Activated CD8-positive, alpha-beta memory T cell treated with anti-CD3 and anti-CD28 coated beads, Interleukin-2, amount 50 U/mL, for 24 hours (primary cell): ENCODE measurements around the gene SBK3.
"Not testable (repeated sequence)": the region's sequence is repeated elsewhere in the genome, so short reads cannot be mapped to it uniquely, and the experiment has no call there.

Source experiments
- DNase-seq: peaks from one replicate; pipeline ENCODE4 v3.0.0-alpha.2; 2020; ENCODE audit errors: extremely low read depth

SBK3 gene

DNA sequence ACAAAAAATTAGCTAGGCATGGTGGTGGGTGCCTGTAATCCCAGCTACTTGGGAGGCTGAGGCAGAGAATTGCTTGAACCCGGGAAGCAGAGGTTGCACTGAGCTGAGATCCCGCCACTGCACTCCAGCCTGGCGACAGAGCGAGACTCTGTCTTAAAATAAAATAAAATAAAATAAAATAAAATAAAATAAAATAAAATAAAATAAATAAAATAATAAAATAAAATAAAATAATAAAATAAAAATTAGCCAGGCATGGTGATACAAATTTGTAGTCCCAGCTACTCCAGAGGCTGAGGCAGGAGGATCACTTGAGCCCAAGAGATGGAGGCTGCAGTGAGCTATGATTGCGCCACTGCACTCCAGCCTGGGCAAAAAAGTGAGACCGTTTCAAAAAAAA is 28.6 kb upstream of the SBK3 start:
- DNase-seq = not testable (repeated sequence)

DNA sequence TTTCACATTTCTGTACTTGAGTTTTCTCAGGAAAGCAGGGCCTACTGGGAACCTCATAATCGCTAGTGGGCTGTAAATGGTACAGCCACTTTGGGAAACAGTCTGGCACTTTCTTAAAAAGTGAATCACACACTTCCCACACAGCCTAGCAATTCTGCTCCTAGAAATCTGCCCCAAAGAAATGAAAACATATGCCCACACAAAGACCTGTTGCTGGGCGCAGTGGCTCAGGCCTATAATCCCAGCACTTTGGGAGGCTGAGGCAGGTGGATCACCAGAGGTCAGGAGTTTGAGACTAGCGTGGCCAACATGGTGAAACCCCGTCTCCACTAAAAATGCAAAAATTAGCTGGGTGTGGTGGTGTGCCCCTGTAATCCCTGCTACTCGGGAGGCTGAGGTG is 24.1 kb upstream of the SBK3 start:
- DNase-seq = not testable (repeated sequence)

DNA sequence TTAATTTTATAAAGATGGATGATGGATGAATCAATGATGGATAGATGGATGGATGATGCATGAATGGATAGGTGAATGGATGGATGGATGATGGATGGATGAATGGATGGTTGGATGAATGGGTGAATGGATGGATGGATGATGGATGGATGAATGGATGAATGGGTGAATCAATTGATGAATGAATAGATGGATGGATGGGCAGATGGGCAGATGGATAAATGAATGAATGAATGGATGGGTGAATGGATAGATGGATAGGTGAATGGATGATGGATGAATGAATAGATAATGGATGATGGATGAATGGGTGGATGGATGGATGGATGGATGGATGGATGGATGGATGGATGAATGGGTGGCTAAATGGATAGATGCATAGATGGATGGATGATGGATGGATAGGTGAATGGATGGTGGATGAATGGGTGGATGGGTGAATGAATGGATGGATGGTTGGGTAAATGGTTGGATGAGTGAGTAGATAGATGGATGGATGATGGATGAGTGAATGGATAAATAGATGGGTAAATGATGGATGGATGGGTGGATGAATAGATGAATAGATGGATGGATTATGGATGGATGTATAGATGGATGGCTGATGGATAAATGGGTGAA is 22.5 kb upstream of the SBK3 start:
- DNase-seq = no peak

DNA sequence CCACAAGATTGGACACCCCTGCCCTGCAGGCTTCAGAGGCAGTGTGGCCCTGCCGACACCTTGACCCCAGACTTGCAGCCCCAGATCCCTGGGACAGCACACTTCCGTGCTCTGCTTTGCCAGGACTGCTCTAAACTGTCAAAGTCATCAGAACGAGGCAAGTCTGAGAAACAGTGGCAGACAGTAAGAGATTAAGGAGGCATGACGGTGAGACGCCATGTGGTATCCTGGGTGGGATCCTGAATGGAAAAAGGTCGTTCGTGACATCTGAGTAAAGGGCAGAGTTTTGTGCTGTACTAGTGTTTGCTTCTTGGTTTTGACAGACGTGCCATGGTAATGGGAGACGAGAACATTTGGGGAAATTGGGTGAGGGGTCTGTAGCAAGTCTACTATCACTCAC is 21.5 kb upstream of the SBK3 start:
- no peak for DNase-seq

DNA sequence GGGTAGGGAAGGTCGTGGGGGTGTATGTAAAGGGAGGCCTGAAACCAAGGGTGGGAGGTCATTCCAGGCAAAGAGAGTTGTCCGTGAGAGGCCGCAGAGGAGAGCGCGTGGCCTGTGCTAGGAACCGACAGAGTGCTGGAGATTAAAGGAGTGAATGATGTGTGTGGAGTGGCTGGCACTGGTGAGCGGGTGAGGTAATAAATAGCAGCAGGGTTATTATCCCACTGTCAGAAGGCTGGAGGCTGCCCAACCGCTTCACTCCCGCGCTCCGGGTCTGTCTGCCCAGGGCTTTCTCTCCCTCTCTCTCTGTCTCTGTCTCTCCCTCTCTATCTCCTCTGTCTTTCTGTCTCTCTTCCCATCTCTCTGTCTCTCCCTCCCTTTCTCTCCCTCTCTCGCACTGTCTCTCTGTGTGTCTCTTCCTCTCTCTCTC is 17.9 kb upstream of the SBK3 start:
- DNase-seq = no peak

DNA sequence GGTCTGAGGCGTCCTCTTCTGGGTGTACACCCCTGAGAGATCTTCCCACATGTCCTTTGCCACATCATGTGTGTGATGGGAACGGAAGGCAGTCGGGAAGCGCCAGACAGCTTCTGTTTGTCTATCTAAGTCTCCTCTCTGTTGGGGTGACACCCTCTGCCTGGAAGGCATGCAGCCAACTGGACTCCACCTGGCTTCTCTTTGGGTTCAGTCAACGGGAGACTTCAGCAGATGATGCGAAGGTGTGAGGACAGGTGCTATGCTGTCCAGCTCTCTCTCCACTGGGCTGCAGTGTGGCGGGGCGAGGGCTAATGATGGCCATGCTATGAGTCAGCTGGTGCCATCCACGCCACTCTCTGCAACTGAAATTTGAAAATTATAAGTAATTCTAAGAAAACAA is 14.3 kb upstream of the SBK3 start:
- DNase-seq = no peak

DNA sequence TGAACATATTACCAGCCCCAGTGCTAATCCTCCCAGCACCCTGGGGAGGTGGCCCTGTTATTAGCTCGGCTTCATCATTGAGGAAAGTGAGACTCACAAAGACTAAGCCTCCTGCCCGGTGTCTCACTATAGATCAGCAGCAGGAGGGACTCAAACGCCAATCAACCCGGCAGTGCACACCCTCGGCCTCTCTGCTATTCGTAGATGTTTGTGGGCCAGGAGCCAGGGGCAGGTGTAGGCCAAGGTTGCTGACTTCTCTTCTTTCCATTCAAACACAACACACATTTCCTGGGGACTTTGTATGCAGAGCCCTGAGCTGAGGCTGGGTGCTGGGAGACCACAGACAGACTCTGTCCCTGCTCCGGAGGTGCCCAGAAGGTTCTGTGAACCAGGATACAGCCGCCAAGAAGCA is 9.4 kb upstream of the SBK3 start:
- DNase-seq = no peak

DNA sequence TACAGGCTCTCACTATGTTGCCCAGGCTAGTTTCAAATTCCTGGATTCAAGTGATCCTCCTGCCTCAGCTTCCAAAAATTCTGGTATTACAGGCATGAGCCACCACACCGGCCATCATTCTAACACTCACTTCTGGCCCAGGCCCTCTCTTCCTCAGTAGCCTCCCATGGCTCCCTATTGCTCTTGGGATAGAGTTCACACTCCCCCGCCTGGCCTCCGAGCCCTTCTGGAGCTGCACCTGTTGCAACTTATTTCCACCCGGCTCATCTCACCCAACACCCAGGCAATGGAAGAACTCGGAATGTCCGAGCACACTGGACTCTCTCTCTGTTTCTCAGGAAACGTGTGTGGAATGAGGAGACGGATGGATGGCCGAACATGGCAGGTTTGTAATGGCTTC is 9.0 kb upstream of the SBK3 start:
- DNase-seq = no peak

DNA sequence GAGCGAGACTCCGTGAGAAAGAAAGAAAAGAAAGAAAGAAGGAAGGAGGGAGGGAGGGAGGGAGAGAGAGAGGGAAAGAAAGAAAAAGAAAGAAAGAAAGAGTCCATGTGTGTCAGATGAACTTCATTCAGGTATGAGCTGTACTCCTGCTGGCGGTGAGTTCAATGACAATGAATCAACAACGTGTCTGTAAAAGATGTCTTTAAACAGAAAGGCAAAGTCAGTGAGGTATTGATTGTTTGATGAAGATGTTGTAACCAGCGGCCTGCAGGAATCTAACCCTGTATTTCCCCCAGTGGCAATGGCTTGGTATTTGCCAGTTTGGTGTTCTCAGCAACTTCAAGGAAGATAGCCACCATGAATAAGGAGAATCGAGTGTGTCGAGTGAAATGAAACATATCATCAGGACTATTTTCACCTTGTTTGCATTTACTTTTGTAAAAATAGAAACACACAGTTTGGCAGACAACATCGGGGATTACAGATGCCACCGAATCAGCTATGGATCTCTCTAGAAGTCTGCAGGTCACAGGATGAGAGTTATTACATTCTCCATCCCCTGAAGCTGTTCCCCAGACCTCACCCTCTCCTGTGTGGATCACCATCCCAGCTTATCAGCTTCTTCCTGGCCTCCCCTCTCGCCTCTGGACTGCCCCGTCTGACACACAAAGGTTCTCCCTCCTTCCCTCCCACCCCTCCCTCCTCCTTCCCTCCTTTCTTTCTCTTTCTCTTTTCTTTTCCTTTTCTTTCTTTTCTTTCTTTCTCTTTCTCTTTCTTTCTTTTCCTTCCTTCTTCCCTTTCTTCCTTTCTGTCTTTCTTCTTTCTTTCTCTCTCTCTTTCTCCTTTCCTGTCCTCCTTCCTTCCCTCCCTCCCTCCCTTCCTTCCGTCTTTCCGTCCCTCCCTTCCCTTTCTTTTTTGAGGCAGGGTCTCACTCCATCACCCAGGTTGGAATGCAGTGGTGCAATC is 8.2 kb upstream of the SBK3 start:
- DNase-seq = no peak

DNA sequence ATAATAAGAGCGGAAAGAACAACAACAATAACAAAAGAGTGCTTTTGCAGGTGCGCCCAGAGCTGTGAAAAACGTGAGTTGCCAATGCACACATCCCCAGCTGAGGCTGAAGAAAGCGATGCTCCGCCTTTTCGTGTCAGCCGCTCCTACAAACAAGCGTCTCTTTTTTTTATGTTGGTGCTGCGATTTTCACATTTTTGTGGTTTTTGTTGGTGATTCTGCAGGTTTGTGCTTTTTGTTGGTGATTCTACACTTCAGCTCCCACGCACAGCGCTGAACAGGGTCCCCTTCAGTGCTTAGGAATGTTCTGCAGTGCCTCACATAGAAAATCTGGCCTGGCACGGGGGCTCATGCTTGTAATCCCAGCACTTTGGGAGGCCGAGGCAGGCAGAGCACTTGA is 7.3 kb upstream of the SBK3 start:
- no peak for DNase-seq

DNA sequence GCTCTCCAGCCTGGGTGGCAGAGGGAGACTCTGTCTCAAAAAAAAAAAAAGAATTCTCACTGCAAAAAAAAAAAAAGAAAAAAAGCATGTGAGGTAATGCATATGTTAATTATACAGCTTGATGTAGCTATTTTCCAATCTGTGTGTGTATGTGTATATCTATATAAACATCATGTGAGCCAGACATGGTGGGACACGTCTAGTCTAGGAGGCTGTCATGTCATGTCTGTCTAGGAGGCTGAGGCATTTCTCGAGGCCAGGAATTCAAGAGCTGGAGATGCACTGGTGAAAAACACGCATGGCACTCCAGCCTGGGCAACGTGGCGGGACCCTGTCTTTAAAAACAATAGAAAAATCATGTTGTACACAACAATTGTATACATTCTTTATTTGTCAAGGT is 6.9 kb upstream of the SBK3 start:
- no peak for DNase-seq

DNA sequence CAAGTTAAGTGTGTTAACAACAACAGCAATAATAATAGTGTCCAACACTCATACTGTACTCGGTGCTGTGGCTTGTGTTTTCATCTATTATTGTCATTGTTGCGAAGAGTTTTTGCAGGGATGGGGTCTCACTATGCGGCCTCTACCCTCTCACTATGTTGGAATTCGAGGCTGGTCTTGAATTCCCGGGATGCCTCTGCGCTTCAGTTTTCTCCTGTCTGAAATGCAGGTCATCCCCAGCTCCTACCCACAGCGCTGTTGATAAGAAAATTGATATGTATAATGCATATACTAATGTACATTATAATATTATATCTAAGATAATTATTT is 4.9 kb upstream of the SBK3 start:
- no peak for DNase-seq

DNA sequence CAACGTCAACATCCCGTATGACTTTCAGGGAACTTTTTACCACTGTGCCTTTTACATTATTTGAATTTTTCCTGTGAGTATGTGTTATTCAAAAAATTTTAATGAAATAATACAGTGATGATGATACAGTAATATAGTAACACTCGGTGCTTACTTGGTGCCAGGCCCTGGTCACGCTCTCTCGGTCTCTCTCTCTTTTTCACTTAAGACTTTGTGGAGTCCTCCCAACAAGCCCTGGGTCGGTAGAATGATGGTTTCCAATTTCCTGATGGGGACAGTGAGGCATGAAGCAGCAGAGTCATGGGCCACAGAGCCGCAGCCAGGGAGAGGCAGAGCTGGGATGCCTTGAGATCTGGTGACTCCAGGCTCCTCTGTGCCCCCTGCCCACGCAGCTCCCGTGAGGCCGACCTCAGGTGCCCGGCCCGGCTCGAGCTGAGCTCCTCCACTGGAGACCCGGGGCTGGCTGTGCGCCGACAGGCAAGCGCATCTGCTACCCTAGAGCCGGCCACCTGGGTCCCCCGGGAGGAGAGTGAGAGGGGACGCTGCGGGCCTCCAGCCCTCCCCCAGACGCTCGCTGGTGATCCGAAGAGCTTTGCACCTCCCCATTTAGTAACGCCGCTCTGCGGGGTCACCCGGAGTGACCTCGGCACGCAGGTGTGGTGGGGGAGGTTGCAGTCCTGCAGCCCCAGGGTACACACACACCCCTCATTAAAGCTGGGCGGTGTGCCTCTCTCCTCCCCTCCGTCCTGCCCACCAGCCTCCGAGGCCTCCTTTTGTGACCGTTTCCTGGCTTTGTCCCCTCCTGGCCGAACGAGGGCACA is 4.4 kb upstream of the SBK3 start:
- DNase-seq = no peak

DNA sequence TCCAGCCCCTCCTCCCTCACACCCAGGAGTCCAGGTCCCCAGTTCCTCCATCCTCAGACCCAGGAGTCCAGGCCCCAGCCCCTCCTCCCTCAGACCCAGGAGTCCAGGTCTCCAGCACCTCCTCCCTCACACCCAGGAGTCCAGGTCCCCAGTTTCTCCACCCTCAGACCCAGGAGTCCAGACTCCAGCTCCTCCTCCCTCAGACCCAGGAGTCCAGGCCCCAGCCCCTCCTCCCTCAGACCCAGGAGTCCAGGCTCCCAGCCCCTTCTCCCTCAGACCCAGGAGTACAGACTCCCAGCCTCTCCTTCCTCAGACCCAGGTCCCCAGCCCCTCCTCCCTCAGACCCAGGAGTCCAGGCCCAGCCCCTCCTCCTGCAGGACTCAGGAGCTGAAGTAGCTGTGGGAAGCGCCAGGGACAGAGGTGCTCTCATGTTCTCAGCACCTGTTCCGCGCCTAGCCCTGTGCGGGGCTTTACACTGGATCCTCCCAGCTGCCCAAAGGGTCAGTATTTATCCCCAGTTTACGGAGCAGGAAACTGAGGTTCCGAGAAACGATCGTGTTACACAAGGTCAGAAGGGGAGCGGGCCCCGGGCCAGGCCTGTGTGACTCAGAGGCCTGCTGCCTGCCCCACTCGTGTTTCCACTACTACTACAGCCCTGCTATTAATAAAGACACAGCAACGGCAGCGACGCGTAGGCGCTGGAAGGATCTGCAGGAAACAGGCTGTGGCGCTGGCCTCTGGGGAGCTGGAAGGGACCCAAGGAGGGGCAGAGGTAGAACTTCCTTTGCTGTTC is 1.7 kb upstream of the SBK3 start:
- DNase-seq = no peak

DNA sequence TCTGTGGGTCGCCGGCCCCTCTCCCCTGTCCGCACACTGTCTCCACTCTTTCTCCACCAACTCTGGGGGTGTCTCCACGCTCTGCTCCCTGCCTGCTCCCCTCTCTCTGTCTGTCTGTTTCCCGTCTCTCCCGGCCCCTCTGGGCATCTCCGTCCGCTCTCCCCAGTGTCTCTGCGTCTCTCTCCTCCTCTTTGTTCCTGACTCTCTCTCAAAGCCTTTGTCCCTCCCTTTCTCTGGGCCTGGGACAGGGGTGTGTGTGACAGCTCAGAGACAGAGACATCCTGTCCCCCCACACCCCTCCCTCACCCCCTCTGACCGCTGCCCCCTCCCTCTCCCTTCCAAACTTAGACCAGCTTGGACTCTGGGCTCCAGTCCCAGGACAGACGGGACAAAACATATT is 668 bp upstream of the SBK3 start:
- no peak for DNase-seq

DNA sequence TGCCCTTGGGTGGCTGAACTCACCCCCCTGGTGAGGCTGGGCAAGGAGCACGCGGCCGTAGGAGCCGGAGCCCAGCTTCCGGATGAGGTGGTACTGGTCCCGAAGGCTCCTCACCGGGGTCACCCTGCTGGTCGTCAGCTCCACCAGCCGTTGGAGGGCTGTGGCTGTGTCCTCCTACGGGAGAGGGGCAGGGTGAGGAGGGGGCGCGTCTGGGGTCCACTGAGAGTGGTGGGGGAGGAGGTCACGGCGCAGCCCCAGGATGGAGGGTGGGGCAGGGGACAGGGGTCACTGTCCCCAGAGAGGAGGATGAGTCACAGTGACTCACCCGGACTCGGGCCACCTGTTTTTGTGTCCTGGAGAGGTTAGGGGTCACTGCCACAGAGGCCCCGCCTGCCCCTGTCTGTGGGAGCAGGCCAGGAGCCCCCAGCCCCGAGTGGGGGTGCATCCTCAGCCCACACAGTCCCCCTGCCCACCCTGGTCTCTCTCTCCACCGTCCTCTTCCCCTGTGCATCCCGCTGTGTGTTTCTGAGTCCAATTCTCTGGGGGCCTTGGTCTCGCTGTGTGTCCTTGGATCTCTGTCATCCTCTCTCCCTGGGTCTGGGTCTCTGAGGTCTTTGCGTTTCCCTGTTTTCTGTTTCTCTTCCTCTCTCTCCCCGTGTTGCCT is 435 bp downstream of the SBK3 start:
- no peak for DNase-seq

DNA sequence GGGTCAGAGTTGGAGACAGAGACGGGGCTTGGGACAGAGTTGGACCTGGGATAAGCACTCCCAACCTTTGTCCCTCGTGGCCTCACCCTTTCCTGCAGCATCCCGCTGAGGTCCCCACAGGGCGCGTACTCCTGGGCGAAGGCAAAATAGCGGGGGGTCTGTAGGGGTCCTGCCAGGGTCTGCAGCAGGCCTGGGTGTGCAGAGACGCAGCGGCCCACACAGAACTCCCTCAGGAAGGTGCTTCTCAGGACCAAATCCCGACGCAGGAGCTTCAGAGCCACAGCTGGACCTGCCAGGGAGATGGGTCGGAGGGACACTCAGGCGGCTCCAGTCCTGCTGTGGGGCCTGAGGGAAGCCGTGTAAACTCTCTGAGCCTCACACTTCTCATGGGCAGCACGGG is 1.3 kb downstream of the SBK3 start:
- no peak for DNase-seq

DNA sequence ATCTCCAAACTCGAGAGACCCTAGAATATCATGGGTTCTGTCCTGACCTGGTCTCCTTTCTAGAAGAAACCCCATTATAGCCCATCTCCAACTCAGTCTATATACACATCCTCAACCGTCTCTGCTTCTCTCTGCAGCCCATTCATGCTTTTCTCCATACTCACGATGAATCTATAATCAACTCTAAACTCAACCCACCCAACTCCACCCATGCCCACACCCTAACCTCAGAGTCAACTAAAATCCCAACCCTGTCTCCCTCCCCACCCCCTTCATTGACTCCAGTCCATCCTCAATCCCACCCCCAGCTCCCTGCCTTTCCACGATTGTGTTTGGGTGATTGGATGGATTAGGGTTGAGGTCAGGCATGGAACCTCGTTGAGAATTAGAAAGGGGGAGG is 1.8 kb downstream of the SBK3 start:
- DNase-seq = no peak

DNA sequence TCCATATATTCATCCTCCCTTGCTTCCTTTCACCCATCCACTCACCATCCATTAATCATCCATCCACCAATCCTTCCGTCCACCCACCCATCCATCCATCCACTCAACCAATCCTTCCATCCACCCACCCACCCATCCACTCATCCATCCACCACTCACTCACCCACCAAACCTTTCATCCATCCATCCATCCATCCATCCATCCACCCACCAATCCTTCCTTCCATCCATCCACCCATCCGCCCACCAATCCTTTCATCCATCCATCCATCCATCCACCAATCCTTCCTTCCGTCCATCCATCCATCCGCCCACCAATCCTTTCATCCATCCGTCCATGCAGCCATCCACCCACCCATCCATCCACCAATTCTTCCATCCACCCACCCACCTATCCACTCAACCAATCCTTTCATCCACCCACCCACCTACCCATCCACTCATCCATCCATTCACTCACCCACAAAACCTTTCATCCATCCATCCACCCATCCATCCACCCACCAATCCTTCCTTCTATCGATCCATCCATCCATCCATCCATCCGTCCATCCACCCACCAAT is 3.0 kb downstream of the SBK3 start:
- no peak for DNase-seq

DNA sequence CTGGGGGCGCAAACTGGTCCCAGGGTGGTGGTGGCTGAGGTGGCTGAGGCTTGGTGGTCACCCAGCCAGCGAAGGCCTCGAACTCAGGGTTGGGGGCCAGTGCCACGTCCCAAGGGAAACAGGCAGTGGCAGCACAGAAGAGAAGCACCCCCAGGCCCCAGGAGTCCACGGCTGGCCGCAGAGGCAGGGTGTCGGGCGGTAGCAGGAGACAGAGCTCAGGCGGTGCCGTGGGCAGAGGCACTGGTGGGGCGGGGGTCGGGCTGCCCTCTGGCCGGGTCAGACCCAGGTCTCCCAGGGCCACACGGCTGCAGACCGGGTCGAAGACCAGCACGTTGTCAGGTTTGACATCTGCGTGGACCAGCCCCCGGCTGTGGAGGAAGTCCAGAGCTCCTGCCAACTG is 4.3 kb downstream of the SBK3 start:
- no peak for DNase-seq

DNA sequence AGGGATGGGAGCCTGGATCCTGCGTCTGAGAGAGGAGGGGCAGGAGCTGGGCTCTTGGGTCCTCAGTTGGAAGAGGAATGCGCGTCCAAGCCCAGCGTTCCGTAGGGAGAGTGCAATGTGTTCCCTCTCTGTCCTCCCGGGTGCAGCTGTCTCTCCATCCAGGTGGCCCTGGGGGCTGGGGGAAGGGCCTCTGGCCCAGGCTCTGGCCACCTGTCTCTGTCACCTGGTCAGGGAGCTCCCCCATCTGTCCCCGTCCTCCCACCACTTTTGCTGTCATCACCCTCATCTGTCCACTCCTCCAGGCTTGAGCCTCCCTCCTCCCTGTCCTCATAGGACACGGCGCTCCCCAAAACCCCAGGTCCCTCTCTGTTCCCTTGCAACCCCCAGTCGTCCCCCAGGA is 4.7 kb downstream of the SBK3 start:
- DNase-seq = no peak
